Neural cell (in vitro differentiated cells): ENCODE measurements around the gene ZDHHC14. TPM values are rescaled to one million over a fixed set of nuclear protein-coding genes. Genes with fewer than 3 reads are reported as not detected.
"Not testable (repeated sequence)": the region's sequence is repeated elsewhere in the genome, so short reads cannot be mapped to it uniquely, and the experiment has no call there.

Experiments used
- H2AFZ ChIP-seq: fragments of 200-600, 300-800 bp; sonication (generic), shearing (Covaris generic); 2 replicates; pipeline ENCODE4 v1.6.0; 2014; ENCODE audit warnings: low read depth, mild to moderate bottlenecking, antibody characterized with exemption, low read length, moderate library complexity
- H3F3A ChIP-seq: fragments of 200-600 bp; shearing (Covaris generic); 2 replicates; pipeline ENCODE4 v1.6.1; 2016; ENCODE audit warnings: mild to moderate bottlenecking, moderate library complexity, mixed read lengths, antibody characterized with exemption, low read length; ENCODE audit not compliant: insufficient read depth, poor library complexity, severe bottlenecking
- H3K27ac ChIP-seq: fragments of 200-600, 300-800 bp; sonication (generic), shearing (Covaris generic); 2 replicates; pipeline ENCODE4 v1.5.1; 2014; ENCODE audit warnings: mild to moderate bottlenecking, low read length, moderate library complexity
- H3K27me3 ChIP-seq: fragments of 300-800, 200-600 bp; sonication (generic), shearing (Covaris generic); 2 replicates; pipeline ENCODE4 v1.6.0; 2014; ENCODE audit warnings: mild to moderate bottlenecking, low read depth, low read length, moderate library complexity; ENCODE audit not compliant: insufficient read depth
- H3K36me3 ChIP-seq: fragments of 300-800, 200-600 bp; sonication (generic), shearing (Covaris generic); 2 replicates; pipeline ENCODE4 v1.5.1; 2014; ENCODE audit warnings: mild to moderate bottlenecking, antibody characterized with exemption, low read length, moderate library complexity; ENCODE audit not compliant: insufficient read depth
- H3K4me2 ChIP-seq: fragments of 300-800, 200-600 bp; sonication (generic), shearing (Covaris generic); 2 replicates; pipeline ENCODE4 v1.6.0; 2014; ENCODE audit warnings: mild to moderate bottlenecking, low read length
- H3K4me3 ChIP-seq: fragments of 300-800, 200-600 bp; sonication (generic), shearing (Covaris generic); 2 replicates; pipeline ENCODE4 v1.5.1; 2014; ENCODE audit warnings: mild to moderate bottlenecking, low read length, moderate library complexity
- H3K79me2 ChIP-seq: fragments of 200-600 bp; shearing (Covaris generic); replicated peaks from 2 replicates; pipeline ENCODE4 v1.6.0; 2014; ENCODE audit warnings: mild to moderate bottlenecking, low read length, moderate library complexity; ENCODE audit not compliant: insufficient read depth
- H3K9ac ChIP-seq: fragments of 300-800, 200-600 bp; sonication (generic), shearing (Covaris generic); 2 replicates; pipeline ENCODE4 v1.6.1; 2016; ENCODE audit warnings: mild to moderate bottlenecking, low read length, mixed read lengths
- H3K9me2 ChIP-seq: fragments of 200-600 bp; shearing (Covaris generic); 2 replicates; pipeline ENCODE4 v1.6.1; 2016; ENCODE audit warnings: mild to moderate bottlenecking, low read length, mixed read lengths; ENCODE audit not compliant: insufficient read depth
- H3K9me3 ChIP-seq: fragments of 200-600, 300-800 bp; sonication (generic), shearing (Covaris generic); 2 replicates; pipeline ENCODE4 v1.6.1; 2016; ENCODE audit warnings: mild to moderate bottlenecking, mixed run types, low read length, moderate library complexity, mixed read lengths
- H4K20me1 ChIP-seq: fragments of 200-600 bp; shearing (Covaris generic); 2 replicates; pipeline ENCODE4 v1.6.1; 2016; ENCODE audit warnings: mild to moderate bottlenecking, mixed run types; ENCODE audit not compliant: insufficient read depth
- CTCF ChIP-seq: fragments of 450-650 bp; IDR thresholded peaks from 2 replicates; pipeline ENCODE4 v1.5.1; 2014; ENCODE audit warnings: antibody characterized with exemption, mild to moderate bottlenecking, moderate library complexity; ENCODE audit not compliant: poor library complexity, severe bottlenecking
- EP300 ChIP-seq: fragments of 450-650 bp; conservative IDR thresholded peaks from 2 replicates; pipeline ENCODE4 v1.6.1; 2014; ENCODE audit warnings: antibody characterized with exemption, mild to moderate bottlenecking, moderate library complexity; ENCODE audit not compliant: poor library complexity, severe bottlenecking
- EZH2 ChIP-seq: fragments of 200-600, 300-800 bp; shearing (Covaris generic), sonication (generic); IDR thresholded peaks from 2 replicates; pipeline ENCODE4 v1.6.1; 2014; ENCODE audit warnings: antibody characterized with exemption, low read length, borderline replicate concordance, mild to moderate bottlenecking; ENCODE audit not compliant: insufficient read depth, poor library complexity, severe bottlenecking
- MXI1 ChIP-seq: fragments of 450-650 bp; conservative IDR thresholded peaks from 2 replicates; pipeline ENCODE4 v1.6.1; 2014; ENCODE audit warnings: antibody characterized with exemption, mild to moderate bottlenecking; ENCODE audit not compliant: poor library complexity, severe bottlenecking
- POLR2AphosphoS5 ChIP-seq: IDR thresholded peaks from 2 replicates; pipeline ENCODE4 v1.6.1; 2012
- RAD21 ChIP-seq: fragments of 450-650 bp; conservative IDR thresholded peaks from 2 replicates; pipeline ENCODE4 v1.6.1; 2014; ENCODE audit warnings: antibody characterized with exemption, mild to moderate bottlenecking, moderate library complexity
- SMC3 ChIP-seq: fragments of 450-650 bp; conservative IDR thresholded peaks from 2 replicates; pipeline ENCODE4 v1.6.1; 2014; ENCODE audit warnings: antibody characterized with exemption, mild to moderate bottlenecking, moderate library complexity; ENCODE audit not compliant: poor library complexity
- TAF1 ChIP-seq: IDR thresholded peaks from 2 replicates; pipeline ENCODE4 v1.6.1; 2012; ENCODE audit warnings: low read depth
- polyA plus RNA-seq: library from polyadenylated mRNA; depleted of rRNA; stranded (reverse); fragments of >200 nt; gene quantifications from 2 replicates; pipeline ENCODE4 v1.2.3, GENCODE V29; 2014
- TF ChIP-seq, protein P1 (sequence below): IDR thresholded peaks from 2 replicates; pipeline ENCODE4 v1.6.1; 2012; ENCODE audit warnings: borderline replicate concordance

ZDHHC14 gene
- polyA plus RNA-seq, 1 donor from 2014 or later = 4.1 TPM

DNA sequence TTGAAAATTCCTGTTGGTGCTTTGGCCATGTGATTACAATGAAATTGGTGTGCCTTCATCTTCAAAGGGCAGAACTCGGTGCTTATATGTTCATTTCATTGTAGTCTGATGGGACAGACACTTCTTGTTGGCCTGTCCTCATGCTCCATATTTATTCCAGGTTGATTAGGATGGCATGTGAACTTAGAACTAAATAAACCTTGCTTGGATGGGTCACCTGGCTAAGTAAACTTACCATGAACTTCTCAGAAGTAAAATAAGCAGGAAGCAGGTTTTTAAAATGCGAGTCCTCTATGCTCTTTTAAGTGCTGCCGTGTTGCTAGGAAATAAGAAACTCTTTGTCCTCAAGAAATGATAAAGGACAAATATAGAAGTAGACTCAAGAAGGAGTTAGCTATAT is 26.7 kb downstream of the ZDHHC14 start:
- Histone ChIP-seq H3K27me3 (no peaks in the 10 kb centered on the region), H3K79me2 (no peaks in the 10 kb centered on the region), H3K4me2 (no peak overlapping the region), H3K9ac (no peak overlapping the region), H3K36me3 (no peaks in the 10 kb centered on the region), H3K9me3 (no peaks in the 10 kb centered on the region), H3K9me2 (no peaks in the 10 kb centered on the region), H3K27ac (no peak overlapping the region), H3F3A (no peaks in the 10 kb centered on the region), H2AFZ (no peak overlapping the region), H3K4me3 (no peak overlapping the region), H4K20me1 (no peaks in the 10 kb centered on the region)
- TF ChIP-seq SMC3 (no peak), POLR2AphosphoS5 (no peak), TAF1 (no peak), MXI1 (no peak), CTCF (no peak), RAD21 (no peak), EP300 (no peak), EZH2 (no peak)
- TF ChIP-seq, protein P1, sequence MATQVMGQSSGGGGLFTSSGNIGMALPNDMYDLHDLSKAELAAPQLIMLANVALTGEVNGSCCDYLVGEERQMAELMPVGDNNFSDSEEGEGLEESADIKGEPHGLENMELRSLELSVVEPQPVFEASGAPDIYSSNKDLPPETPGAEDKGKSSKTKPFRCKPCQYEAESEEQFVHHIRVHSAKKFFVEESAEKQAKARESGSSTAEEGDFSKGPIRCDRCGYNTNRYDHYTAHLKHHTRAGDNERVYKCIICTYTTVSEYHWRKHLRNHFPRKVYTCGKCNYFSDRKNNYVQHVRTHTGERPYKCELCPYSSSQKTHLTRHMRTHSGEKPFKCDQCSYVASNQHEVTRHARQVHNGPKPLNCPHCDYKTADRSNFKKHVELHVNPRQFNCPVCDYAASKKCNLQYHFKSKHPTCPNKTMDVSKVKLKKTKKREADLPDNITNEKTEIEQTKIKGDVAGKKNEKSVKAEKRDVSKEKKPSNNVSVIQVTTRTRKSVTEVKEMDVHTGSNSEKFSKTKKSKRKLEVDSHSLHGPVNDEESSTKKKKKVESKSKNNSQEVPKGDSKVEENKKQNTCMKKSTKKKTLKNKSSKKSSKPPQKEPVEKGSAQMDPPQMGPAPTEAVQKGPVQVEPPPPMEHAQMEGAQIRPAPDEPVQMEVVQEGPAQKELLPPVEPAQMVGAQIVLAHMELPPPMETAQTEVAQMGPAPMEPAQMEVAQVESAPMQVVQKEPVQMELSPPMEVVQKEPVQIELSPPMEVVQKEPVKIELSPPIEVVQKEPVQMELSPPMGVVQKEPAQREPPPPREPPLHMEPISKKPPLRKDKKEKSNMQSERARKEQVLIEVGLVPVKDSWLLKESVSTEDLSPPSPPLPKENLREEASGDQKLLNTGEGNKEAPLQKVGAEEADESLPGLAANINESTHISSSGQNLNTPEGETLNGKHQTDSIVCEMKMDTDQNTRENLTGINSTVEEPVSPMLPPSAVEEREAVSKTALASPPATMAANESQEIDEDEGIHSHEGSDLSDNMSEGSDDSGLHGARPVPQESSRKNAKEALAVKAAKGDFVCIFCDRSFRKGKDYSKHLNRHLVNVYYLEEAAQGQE = no peak

DNA sequence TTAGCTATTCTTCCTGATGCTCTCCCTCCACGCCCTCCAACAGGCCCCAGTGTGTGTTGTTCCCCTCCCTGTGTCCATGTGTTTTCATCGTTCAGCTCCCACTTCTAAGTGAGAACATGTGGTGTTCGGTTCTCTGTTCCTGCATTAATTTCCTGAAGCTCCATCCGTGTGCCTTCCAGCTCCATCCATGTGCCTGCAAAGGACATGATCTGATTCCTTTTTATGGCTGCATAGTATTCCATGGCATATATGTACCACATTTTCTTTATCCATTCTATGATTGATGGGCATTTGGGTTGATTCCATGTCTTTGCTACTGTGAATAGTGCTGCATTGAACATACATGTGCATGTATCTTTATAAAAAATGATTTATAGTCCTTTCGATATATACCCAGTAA is 27.4 kb downstream of the ZDHHC14 start:
- not testable (repeated sequence) for H4K20me1 ChIP-seq, H3K27me3 ChIP-seq, H3K9ac ChIP-seq, H3F3A ChIP-seq, H3K4me2 ChIP-seq, H3K9me3 ChIP-seq, H3K4me3 ChIP-seq, H3K9me2 ChIP-seq, H3K27ac ChIP-seq, H3K79me2 ChIP-seq, H3K36me3 ChIP-seq, H2AFZ ChIP-seq

GRCh38 chr6:157410045-157410444 is 29.1 kb downstream of the ZDHHC14 start:
- H2AFZ ChIP-seq = no peak overlapping the region

More at GRCh38 chr6:157410045-157410444, 29.1 kb downstream of the ZDHHC14 start:
- Histone ChIP-seq H3K9me2 (no peaks in the 10 kb centered on the region), H3K36me3 (no peaks in the 10 kb centered on the region), H3F3A (no peaks in the 10 kb centered on the region), H3K9ac (no peak overlapping the region), H3K27ac (no peak overlapping the region), H3K27me3 (no peaks in the 10 kb centered on the region), H3K79me2 (no peaks in the 10 kb centered on the region), H3K4me2 (no peak overlapping the region), H3K4me3 (no peak overlapping the region), H4K20me1 (no peaks in the 10 kb centered on the region), H3K9me3 (no peaks in the 10 kb centered on the region)
- TF ChIP-seq POLR2AphosphoS5 = no peak
- no peak for TF ChIP-seq SMC3
- TF ChIP-seq, protein P1 = no peak
- TF ChIP-seq CTCF = no peak
- TF ChIP-seq MXI1 = no peak
- TF ChIP-seq TAF1 = no peak
- no peak for TF ChIP-seq EZH2
- no peak for TF ChIP-seq RAD21
